Stimulated activated CD4-positive, alpha-beta T cell treated with anti-CD3 and anti-CD28 coated beads, Interleukin-4, amount 100 ng/mL, for 24 hours (primary cell): ENCODE measurements around the gene PPP2R5B.
A peak's percentile ranks its signal among the peaks of the same experiment; 100 is the strongest.

Experiments
- DNase-seq: peaks from one replicate; pipeline ENCODE4 v3.0.0-alpha.2; 2020

The PPP2R5B gene

GRCh38 chr11:64888729-64889511, 35.6 kb upstream of the PPP2R5B start:
- DNase-seq: no peak

- DNase-seq: no peak
Observed at GRCh38 chr11:64890522-64890939, 34.0 kb upstream of the PPP2R5B start.

- DNase-seq: no peak
Observed at GRCh38 chr11:64891215-64891848, 33.2 kb upstream of the PPP2R5B start.

GRCh38 chr11:64891880-64892279, 32.6 kb upstream of the PPP2R5B start:
- DNase-seq: no peak

- DNase-seq: no peak
Observed at GRCh38 chr11:64892411-64892831, 32.1 kb upstream of the PPP2R5B start.

GRCh38 chr11:64892838-64893193, 31.7 kb upstream of the PPP2R5B start:
- no peak for DNase-seq

DNA sequence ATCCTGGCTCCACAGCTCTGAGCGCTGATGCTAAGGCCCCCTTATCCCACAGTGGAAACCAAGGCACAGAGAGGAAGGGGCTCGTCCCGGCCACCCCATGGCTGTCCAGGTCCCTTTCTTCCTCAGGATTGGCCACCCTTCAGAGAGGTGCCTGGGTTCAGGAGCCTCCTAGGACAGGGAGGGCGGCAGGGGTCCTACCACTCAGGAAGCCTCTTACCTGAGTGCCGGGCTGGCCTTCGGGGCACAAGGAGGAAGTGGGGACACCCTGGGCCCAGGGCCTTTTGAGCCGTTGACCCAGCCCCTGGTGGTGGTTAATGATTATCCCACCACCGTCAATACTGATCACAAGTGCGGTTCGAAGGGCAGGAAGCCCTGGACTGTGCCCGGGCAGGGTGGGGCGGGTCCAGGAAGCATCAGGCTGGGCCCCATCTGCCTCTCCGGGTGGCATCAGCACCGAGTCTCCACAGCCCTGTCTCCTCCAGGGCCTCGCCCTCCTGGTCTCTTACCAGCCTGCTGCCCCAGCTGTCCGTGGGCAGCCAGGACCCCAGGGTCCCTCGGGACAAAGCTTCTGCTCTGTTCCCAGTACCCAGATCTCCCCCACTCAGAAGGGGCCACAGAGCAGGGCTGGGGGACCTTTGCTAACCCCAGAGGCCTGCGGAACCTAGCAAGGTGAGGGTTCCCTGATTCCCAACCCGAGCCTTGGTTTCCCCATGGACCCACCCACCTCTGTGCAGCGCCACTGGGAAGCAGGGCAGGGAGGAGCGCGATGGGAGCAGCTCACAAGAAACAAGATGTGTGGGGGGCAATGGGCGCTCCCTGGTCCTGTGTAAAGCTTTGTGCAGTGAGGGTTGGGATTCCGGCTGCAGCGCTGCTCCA, 31.1 kb upstream of the PPP2R5B start:
- DNase-seq: no peak

DNA sequence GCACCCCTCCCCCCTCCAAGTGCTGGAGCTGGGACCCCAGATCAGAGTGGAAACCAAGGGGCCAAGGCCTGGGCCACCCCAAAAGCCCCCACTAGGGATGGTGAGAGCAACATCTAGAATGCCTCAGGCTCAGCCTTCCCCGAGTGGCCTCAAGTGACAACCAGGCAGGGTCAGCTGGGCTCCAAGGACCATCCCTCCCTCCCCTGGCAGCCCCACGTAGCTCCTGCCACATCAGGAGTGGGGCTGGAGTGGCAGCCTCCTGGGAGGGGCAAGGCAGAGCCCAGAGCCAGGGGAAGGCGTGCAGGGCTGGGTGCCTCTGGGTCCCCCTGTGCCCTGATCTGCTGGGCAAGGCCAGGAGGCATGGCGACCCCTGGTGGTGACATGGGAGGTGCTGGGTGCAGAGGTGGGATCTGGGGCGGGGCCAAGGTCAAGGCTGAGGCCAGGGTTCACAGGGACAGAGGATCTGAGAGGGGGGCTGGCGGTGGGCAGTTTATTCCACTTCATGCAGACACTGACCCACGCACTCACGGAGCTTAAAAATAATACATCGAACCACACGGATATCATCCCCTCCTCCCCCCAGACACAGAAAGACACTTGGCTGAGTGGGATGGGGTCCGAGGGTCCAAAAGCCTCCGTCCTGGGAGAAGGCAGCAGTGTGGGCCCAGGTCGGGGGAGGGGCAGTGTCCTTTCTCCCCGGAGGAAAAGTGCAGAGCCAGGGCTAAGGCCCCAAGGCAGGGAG, 30.2 kb upstream of the PPP2R5B start:
- DNase-seq: peak; percentile 94

- DNase-seq: no peak
Observed at GRCh38 chr11:64894812-64895452, 29.6 kb upstream of the PPP2R5B start.

- no peak for DNase-seq
Observed at GRCh38 chr11:64896448-64897022, 28.0 kb upstream of the PPP2R5B start.

DNA sequence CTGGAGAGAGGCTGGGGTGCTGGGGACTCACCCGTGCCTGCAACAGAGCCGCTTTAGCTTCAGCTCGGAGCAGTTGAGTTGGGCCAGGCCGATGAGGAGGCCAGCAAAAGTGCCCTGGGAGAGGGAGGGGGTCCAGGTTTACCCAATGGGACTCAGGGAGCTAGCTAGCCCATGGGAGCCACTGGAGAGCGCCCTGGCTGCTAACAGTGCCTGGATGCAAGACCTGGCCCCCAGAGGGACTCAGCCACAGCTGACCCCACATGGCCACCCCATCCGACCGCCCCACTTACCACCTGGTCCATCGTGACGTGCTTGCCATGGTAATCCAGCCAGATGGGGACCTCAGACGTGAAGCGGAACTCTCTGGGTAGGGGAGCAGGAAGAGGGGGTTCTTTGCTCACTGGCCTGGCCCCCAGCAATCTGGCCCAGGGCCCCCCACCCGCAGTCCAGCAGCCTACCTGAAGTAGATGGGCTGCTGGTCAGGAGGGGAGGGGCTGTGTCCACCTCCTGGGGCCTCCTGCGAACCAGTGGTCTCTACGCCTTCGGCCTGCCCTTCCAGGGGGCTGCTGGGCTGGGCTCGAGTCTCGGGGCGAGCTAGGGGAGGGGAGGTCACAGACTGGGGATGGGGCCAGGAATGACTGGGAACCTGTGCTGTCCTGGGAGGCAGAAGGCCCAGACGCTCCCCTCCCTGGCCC, 27.0 kb upstream of the PPP2R5B start:
- no peak for DNase-seq

- DNase-seq: no peak
Observed at GRCh38 chr11:64898076-64898445, 26.4 kb upstream of the PPP2R5B start.

DNA sequence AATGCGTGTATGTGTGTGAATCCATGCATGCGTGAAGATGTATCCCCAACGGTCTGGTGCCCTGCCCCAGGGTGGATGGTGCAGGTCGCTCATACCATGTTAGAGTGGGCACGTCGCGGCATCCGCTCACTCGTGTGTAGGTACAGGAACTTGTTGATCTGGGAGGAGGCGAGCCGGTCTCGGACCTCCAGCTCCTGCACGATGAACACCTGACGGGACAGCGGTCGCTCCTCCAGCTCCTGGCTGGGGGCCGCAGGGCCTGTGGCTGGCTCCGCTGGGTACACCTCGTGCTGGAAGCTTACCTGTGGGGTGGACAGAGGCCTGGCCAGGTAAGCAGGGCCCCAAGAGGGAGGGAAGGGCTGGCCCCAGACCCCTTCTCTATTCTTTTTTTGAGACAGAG, 25.9 kb upstream of the PPP2R5B start:
- DNase-seq: no peak

- DNase-seq: peak; percentile 81
Observed at GRCh38 chr11:64900263-64900678, 24.2 kb upstream of the PPP2R5B start.

GRCh38 chr11:64900774-64901173, 23.7 kb upstream of the PPP2R5B start:
- DNase-seq: no peak

GRCh38 chr11:64902102-64902900, 22.2 kb upstream of the PPP2R5B start:
- no peak for DNase-seq

- DNase-seq: no peak
Observed at GRCh38 chr11:64903291-64903833, 21.1 kb upstream of the PPP2R5B start.

DNA sequence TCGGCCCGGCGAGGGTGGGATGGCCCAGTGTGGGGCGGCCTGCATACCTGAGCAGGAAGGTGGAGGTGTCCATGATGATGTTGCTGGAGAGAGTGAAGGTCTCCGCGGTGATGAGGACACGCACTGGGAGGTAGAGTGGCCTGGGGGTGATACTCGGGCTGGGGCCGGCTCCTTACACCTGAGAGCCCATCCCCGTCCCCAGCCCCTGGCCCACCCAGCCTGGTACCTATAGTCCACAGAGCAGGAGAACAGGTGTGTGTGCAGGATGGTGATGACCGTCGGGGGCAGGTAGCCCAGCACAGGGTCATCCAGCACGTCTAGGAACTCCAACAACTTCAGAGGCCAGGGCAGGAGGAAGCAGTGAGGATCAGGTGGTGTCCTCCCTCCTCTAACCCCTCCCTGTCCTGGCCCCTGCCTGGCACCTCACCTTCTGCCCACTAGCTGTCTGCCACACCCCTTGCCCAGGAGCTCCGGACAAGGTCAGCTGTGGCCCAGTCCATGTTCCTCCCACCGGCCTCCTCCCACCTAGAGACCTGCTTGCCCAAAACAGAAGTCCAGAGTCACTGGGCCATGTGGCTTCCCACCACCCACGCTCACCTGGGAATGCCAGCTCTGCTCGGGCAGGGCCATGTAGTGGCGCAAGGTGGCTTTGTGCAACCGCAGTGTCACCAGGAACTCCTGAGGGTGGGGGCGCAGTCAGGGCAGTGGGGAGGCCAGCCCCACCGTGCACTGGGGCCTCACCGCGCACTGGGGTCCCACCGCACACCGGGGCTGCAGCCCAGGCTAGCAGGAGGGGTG, 18.8 kb upstream of the PPP2R5B start:
- no peak for DNase-seq

DNA sequence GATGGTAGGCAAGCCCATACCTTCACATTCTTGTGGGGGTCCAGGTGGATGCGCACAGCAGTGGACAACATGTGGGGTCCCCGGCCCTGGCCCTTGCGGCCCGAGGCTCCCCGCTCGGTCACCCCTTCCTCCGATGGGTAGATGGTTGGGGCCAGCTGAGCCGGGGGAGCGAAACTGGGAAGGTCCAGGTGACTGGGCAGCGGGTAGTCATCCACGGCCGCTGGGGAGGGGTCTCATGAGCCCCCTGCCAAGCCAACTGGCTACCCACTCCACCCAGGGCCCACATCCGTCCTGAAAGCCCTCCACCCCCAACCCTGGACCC, 18.2 kb upstream of the PPP2R5B start:
- no peak for DNase-seq

GRCh38 chr11:64908766-64909165, 15.7 kb upstream of the PPP2R5B start:
- DNase-seq: no peak
